SW480 (cell line): ENCODE data around the gene MYOZ2.

Experiments
- DNase-seq: peaks from one replicate; pipeline ENCODE4 v3.0.0-alpha.2; 2016; ENCODE audit warnings: low spot score

The MYOZ2 gene

GRCh38 chr4:119135721-119136121, at the start of gene MYOZ2:
TSS of gene MYOZ2 (plus strand) at chr4:119135832. CDS start at chr4:119136526, 694 bp downstream.
- DNase-seq, result no peak

- no peak for DNase-seq
These were observed 48.5 kb upstream of the MYOZ2 start for GRCh38 chr4:119087121-119087520.

GRCh38 chr4:119087656-119088055, 48.0 kb upstream of the MYOZ2 start:
- DNase-seq, result no peak

GRCh38 chr4:119093042-119093827, 42.4 kb upstream of the MYOZ2 start:
- DNase-seq, result no peak

GRCh38 chr4:119097282-119097900, 38.2 kb upstream of the MYOZ2 start:
- DNase-seq, result no peak

- no peak for DNase-seq
These were observed 37.3 kb upstream of the MYOZ2 start for GRCh38 chr4:119098306-119098705.

- DNase-seq, result no peak
These were observed 36.3 kb upstream of the MYOZ2 start for GRCh38 chr4:119099227-119099810.

- no peak for DNase-seq
These were observed 35.0 kb upstream of the MYOZ2 start for GRCh38 chr4:119100655-119101054.

GRCh38 chr4:119103263-119103662, 32.4 kb upstream of the MYOZ2 start:
- DNase-seq, result peak; percentile 36

GRCh38 chr4:119104644-119105273, 30.9 kb upstream of the MYOZ2 start:
- DNase-seq, result no peak

GRCh38 chr4:119105605-119106004, 30.0 kb upstream of the MYOZ2 start:
- DNase-seq, result no peak

GRCh38 chr4:119106036-119107000, 29.3 kb upstream of the MYOZ2 start:
- no peak for DNase-seq

- DNase-seq, result no peak
These were observed 25.5 kb upstream of the MYOZ2 start for GRCh38 chr4:119110121-119110520.

- DNase-seq, result no peak
These were observed 24.3 kb upstream of the MYOZ2 start for GRCh38 chr4:119111296-119111695.

- DNase-seq, result peak; percentile 64
These were observed 22.5 kb upstream of the MYOZ2 start for GRCh38 chr4:119113033-119113655.

- DNase-seq, result no peak
These were observed 19.6 kb upstream of the MYOZ2 start for GRCh38 chr4:119116021-119116420.

- DNase-seq, result no peak
These were observed 18.4 kb upstream of the MYOZ2 start for GRCh38 chr4:119116925-119117900.

- DNase-seq, result no peak
These were observed 17.2 kb upstream of the MYOZ2 start for GRCh38 chr4:119118397-119118796.

- no peak for DNase-seq
These were observed 11.3 kb upstream of the MYOZ2 start for GRCh38 chr4:119124352-119124751.

GRCh38 chr4:119125931-119126330, 9.7 kb upstream of the MYOZ2 start:
- no peak for DNase-seq
